ENCODE measurements around the gene MAP4K4. TPM values are rescaled to one million over a fixed set of nuclear protein-coding genes. Genes with fewer than 3 reads are reported as not detected.
A peak's percentile ranks its signal among the peaks of the same experiment; 100 is the strongest.

The MAP4K4 gene
- 76.9 TPM for total RNA-seq
- long read RNA-seq, full-length matches to known transcripts = 7 of 77 reads
- long read RNA-seq, partial matches to known transcripts = 12 of 77 reads
- long read RNA-seq, other reads (novel, unspliced or antisense) = 58 of 77 reads

DNA sequence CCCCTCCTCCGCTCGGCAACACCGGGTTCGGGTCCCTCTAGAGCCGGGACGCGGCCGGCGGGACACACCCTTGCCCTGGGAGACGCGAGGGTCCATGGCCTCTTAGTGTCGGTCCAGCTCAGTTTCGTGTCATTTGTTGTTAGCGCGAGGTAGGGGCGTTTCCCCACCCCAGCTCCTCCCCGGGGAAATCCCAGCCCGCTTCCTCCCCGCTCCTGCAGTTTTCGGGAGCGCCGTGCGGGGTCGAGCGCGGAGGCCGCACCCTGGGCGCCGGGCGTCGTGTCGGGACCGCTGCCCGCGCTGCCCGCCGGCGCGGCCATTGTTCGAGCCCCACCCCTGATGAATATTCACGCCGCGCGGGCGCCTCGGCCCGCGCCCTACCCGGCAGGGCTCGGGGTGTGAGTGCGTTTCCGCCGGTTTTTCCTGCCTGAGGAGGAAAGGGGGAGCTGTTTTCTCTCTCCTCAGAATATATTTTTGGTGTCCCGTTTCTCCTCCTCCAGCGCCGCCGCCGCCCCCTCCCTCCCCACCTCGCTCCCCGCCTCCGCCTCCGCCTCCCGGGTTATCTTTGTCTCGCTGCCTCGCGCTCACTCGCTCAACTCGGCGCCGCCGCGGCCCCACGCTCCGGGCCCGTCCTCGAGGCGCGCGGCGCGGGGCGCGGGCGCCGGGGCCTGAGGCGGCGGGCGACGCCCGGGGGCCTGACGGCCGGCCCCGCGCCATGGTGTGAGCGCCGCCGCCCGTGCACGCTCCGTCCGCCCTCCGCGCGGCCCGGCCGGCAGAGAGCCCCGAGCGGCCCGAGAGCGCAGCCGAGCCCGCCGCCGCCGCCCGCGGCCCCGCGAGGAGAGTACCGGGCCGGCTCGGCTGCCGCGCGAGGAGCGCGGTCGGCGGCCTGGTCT, at the start of gene MAP4K4:
Gene MAP4K4 (plus strand): TSS at position 584 of the 890 bp plus-strand sequence. CDS start 374 bp downstream, outside the sequence.
- DNase-seq (peak; percentile 92), ATAC-seq (ENCODE audit: poor library complexity) (peak; percentile 90)
- intact Hi-C loops (cut with DNase I) = loop anchor here (5.0 to 10.0 kb wide), 3 partner anchors 135 to 283 kb away; no protein-coding TSS in a partner anchor

DNA sequence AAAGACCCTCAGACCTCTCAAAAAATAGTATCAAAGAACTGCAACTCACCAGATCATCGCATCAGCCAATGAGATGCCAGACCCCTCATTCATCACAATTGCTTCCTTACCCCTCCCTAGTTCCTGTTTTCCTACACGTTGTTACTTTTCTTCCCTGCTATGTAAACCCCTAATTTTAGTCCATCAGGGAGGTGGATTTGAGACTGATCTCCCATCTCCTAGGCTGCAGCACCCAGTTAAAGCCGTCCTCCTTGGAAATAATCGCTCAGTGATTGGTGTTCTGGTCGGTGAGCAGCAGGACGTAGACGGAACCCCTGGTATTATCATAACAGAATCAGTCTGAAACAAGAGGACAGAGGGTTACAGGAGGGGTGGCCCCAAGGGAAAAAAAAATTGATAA, 44.0 kb upstream of the MAP4K4 start:
- intact Hi-C loops (cut with DNase I) = no loop called here
- no peak for ATAC-seq (ENCODE audit: poor library complexity)
- DNase-seq = no peak

DNA sequence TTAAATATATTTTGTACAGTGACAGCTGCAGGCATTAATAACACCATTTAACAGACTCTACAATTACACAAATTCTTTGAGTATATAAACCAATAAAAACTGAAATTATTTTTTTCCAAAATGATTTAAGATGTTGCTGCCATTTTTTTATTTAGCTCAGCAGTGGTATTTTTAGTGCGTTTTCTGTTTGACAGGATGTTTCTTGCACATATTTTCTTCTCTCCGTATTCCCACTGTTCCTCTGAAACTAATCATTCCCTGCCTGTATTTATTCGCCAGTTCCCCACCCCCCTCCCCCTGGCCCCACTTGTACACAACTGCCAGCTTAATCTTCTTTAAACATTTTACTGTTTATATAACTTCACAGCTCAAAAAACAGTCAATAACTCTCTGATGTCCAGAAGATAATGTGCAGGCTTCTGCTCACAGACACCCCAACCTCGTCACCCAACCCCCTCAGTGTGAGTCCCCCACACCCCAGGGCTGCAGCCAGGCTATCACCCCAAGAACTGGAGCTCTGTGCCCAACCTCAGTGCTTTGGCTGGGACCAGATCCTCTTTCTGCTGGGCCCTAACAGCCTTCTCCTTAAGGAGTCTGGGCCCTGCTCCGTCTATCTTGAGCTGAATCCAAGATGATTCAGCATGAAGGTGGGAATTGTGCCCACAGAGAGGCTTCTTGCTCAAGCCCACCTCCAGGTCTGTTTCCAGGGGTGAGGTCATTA, 41.6 kb upstream of the MAP4K4 start:
- no peak for ATAC-seq (ENCODE audit: poor library complexity)
- intact Hi-C loops (cut with DNase I) = no loop called here
- no peak for DNase-seq

DNA sequence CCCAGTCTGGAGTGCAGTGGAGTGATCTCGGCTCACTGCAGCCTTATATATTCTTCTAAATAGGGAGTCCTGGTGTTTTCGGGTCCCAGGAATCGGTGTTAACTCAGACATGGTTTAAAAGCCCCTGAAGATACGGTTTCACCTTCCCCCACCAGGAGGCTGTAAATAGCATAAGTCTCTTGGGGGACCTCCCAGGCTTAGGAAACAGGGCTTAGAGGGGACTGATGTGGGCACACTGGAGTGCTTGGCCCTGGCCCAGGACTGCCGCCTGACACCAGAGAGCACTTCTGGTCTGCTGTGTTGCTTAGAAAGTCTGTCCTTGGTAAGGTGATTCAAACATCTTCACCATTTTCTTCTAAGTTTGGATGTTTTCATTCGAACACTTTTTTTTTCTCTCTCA, 39.7 kb upstream of the MAP4K4 start:
- intact Hi-C loops (cut with DNase I) = no loop called here
- ATAC-seq (ENCODE audit: poor library complexity) = peak; percentile 22

DNA sequence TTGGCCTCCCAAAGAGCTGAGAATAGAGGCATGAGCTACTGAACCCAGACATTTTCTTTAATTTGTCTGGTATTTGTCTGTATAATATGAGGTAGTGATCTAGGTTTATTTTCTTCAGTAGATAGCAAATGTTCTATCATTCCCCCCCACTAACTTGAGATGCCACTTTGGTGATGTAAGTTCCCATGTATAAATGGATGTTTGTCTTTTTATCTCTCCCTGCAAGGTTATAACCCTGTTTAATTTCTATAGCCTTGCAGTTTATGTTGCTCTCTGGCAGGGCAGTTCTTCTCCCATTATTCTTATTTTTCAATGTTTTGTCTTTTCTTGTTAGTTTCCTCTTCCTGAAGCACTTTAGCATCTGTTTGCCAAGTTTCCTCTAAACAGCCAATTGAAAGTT, 39.1 kb upstream of the MAP4K4 start:
- no peak for DNase-seq
- no peak for ATAC-seq (ENCODE audit: poor library complexity)
- intact Hi-C loops (cut with DNase I) = no loop called here

More for the DNA sequence above, 39.7 kb upstream of the MAP4K4 start:
- no peak for DNase-seq

DNA sequence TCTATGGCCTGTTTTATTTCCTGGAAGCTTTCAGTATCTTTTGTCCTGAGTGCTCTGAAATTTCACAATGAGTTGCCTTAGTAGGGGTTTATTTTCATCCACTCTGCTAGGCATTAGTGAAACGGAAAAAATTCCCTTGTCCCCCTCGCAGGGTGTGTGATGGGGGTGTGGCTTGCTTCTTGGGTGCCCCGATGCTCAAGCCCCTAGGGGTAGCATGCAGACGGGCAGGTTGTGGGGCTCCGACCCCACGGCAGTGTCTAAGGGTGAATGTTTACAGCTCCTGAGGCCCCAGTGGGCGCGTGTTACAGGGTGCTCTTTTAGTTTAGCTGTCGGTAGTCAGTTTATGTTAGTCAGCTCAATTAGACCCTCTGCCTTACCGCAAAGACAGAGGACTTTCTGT, 32.2 kb upstream of the MAP4K4 start:
- intact Hi-C loops (cut with DNase I) = no loop called here
- no peak for ATAC-seq (ENCODE audit: poor library complexity)
- DNase-seq = no peak

DNA sequence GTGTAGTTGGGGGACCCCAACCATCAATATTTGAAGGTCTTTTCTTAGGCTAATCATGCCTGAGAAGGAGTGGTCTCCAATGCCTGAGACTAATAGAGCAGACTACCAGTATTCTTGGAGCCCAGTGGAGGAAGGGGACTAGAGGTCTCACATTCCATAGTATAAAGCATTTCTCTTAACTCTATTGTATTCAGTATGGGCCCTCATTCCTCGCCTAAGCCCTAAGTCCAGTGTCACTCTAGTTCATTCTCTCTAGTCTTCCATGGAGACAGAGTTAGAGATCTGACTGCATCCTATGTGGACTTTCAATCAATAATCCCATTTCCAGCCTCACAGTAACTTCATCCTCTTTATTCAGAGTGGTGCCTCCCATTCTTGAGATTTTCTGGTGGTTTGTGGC, 29.7 kb upstream of the MAP4K4 start:
- intact Hi-C loops (cut with DNase I) = no loop called here
- DNase-seq (no peak), ATAC-seq (ENCODE audit: poor library complexity) (no peak)

DNA sequence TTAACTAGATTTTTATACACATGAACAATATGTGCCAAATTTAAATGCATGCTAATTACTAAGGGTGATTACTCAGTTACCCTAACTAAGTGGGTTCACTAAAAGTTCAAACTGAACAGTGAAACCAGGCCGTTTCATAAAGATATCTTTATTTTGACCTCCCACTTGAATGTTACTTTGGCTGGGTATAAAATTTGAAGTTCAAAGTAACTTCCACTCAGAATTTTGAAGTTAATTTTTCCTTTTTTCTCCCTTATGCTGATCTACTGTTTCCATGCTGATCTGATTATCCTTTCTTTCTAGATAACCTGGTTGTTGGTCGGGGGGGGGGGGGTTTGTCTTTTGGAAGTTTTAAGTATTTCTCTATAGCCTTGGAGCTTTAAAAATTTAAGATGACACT, 25.5 kb upstream of the MAP4K4 start:
- intact Hi-C loops (cut with DNase I) = no loop called here
- DNase-seq = no peak
- ATAC-seq (ENCODE audit: poor library complexity) = no peak

DNA sequence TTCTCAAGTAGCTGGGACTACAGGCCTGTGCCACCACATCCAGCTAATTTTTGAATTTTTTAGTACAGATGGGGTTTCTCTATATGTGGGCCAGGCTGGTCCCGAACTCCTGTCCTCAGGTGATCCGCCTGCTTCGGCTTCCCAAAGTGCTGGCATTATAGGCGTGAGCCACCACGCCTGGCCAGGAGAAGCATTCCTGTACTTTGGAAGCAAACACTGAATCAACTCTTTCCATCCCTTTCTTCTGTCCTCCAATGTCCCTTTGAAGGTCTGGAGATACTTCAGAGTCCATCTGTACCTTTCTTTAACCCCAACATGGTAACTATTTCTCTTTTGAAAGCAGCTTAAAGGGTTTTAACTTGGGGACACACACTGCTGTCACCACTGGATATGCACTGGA, 23.6 kb upstream of the MAP4K4 start:
- no peak for ATAC-seq (ENCODE audit: poor library complexity)
- intact Hi-C loops (cut with DNase I) = no loop called here
- no peak for DNase-seq

DNA sequence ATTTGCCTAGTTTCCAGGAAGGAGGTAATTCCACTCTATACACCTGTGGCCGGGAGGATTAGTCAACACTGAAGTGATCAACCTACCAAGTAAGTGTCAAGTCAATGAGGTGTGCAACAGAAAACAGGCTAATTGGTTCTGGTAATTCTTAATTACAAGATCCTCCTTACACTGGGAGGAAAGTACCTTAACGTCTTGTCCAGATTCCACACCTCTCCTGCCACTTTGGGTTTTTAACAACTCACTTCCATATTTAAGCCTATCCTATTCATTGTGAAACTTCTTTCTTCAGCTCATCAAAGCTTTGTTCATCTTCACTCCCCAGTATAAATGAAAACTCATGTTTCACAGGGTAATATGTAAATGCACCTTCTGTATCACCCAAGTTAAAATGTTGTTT, 22.0 kb upstream of the MAP4K4 start:
- no peak for DNase-seq
- no peak for ATAC-seq (ENCODE audit: poor library complexity)
- intact Hi-C loops (cut with DNase I) = no loop called here

DNA sequence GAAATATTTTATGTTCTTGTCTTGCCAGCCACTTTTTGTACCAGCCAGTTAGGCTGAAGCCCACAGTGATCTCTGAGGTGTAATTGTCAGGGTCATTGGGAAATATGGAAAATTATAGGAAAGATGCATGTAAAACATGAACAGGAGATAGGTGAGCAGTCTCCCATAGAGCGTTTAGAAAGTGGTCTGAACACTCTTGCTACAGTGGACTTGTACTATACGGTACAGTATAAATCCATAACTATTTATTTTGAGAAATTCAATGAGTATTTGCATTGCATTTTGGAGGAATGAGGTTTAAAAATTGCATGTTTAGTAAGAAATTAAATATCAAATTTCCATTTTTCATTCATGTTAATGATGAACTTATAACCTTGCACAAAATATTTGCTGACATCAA, 20.8 kb upstream of the MAP4K4 start:
- ATAC-seq (ENCODE audit: poor library complexity) = no peak
- intact Hi-C loops (cut with DNase I) = no loop called here
- no peak for DNase-seq

DNA sequence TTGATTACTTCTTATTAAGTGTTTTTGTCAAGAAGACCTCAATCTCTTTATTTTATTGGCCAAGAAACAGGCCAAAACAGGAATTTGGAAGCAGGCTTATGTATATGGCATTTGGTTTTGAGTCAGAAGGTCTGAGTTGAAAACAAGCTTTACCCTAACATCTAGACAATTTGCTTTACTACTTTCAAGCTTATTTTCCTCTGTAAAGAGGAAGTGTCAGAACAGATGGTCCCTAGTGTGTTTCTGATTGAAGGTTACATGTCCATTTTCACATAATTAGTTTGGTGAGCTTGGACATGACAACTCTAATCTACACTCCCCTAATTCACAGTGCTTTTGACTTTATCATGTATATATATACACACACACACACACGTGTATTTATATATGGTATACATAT, 19.8 kb upstream of the MAP4K4 start:
- no peak for DNase-seq
- intact Hi-C loops (cut with DNase I) = no loop called here
- no peak for ATAC-seq (ENCODE audit: poor library complexity)

DNA sequence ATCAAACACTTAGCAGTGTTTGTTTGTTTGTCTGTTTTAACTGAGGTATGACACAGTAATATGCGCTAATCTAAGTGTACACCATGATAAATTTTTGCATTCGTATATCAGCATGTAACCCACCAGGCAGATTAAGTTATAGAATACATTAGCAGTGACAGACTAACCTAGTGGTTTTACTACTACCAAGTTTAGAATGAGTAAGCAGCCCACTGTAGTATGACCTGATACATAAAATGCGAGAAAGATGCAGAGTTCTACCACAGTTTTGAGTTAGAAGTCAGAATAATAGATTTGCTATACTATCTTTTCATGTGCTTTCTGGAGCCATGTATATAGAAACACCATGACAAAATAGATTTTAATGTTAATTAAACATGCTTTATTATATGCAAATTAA, 19.1 kb upstream of the MAP4K4 start:
- no peak for DNase-seq
- ATAC-seq (ENCODE audit: poor library complexity) = no peak
- intact Hi-C loops (cut with DNase I) = no loop called here

DNA sequence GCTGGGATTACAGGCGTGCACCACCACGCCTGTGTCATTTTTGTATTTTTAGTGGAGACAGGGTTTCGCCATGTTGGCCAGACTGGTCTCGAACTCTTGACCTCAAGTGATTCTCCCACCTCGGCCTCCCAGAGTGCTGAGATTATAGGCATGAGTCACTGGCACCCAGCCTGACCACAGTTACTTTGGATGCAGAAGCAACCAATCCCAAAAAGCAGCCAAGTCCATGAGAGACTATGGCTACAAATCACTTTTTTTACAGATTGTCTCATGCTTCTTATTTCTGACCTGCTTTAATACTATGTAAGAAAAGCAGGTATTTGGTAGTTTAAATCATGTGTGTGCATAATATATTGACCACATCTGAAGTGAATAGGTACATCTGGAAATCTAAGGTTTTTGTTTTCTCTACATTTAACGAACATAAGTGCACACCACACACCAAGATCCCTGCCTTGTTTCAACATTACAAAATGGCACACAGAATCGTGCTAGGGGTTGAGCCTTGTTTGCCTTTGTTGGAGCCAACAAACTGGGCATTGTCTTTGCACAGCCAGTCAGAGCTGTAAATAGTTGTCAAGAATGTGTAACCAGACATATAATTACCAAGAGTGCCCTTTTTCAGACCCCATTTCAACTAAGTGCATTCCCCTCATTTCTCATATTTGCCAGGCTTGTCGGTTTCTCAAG, 18.3 kb upstream of the MAP4K4 start:
- DNase-seq (no peak), ATAC-seq (ENCODE audit: poor library complexity) (no peak)
- intact Hi-C loops (cut with DNase I) = no loop called here

DNA sequence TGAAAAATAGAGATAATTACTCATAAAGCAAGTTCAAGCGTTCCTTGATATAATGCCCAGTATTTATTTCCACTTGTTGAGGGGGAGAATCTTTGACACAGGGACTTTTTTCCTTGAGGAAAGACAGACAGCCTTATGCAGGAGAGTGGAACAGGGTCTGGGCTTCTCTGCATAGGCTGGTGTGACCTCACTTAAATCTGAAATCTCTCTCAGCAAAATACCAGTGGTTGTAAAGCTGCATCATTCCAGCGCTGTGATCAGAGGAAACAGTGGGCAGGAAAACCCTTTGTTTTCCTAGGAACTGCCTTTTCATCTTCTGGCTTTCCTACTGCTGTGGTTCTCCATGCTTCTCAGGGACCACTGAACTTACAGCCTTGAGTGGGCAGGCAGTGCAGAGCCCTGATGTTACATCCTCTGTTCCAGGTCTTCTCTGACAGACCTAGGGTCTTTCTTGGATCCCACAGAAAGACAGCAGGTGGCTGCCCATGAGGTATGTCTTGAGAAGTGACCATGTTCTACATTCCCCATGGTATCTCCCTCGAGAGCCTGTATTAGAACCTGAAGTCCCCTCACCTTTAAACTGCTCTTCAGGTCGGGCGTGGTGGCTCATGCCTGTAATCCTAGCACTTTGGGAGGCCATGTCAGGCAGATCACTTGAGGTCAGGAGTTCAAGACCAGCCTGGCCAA, 17.6 kb upstream of the MAP4K4 start:
- ATAC-seq (ENCODE audit: poor library complexity) (no peak), DNase-seq (no peak)
- intact Hi-C loops (cut with DNase I) = no loop called here

DNA sequence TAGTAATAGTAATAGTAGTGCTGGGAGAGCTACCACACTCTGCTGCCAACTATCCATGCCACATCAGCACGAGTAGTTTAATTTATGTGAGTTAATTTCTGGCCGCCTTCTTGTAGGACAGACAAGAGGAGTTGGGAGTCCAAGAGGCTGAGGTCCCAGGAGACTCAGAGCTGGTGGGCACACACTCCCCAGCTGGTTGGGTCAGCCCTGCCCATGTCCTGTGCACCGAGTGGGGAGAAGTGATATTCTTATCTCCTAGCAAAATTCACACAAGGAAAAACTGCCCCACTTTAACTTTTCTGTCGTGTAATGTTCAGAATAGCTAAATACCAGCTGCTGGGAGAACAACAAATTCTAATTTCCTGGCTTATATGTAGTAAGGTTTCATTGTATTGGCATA, 15.2 kb upstream of the MAP4K4 start:
- no peak for DNase-seq
- intact Hi-C loops (cut with DNase I) = no loop called here
- no peak for ATAC-seq (ENCODE audit: poor library complexity)

DNA sequence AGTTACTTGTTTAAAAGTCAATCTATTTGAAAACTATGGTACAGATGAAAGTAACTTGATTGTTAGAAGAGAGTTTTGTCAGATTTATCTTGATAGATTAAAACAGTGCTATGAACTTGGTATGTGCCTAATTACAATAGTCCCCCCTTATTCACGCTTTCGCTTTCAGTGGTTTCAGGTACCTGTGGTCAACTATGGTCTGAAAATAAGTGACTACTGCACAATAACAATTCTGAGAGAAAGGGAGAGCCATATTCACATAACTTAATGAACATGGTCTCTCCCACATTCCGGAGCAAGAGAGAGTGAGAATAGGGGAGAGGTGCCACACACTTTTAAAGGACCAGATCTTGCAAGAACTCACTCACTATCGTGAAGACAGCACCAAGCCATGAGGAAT, 13.2 kb upstream of the MAP4K4 start:
- intact Hi-C loops (cut with DNase I) = no loop called here
- DNase-seq (no peak), ATAC-seq (ENCODE audit: poor library complexity) (no peak)

DNA sequence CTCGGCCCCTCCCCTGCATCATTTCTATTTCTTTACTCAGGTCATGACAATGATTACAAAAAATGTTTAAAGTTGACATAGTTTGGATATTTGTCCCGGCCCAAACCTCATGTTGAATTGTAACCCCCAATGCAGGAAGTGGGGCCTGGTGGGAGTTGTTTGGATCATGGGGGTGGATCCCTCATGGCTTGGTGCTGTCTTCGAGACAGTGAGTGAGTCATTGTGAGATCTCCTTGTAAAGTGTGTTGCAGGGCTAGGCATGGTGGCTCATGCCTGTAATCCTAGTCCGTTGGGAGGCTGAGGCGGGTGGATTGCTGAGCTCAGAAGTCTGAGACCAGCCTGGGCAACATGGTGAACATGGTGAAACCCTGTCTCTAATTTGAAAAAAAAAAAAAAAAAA, 9.2 kb upstream of the MAP4K4 start:
- intact Hi-C loops (cut with DNase I) = no loop called here
- no peak for DNase-seq
- no peak for ATAC-seq (ENCODE audit: poor library complexity)
